H9 (cell line): Measurements from ENCODE around the gene PAPLN. TPM values are rescaled to one million over a fixed set of nuclear protein-coding genes. Genes with fewer than 3 reads are reported as not detected.
A peak's percentile ranks its signal among the peaks of the same experiment; 100 is the strongest.

Source experiments
- DNase-seq: peaks from one replicate; pipeline ENCODE4 v3.0.0-alpha.2; 2017
- H2AFZ ChIP-seq: one replicate; pipeline ENCODE4 v1.6.1; 2013; ENCODE audit warnings: mild to moderate bottlenecking, low read length, control low read depth, moderate library complexity
- H2AK5ac ChIP-seq: 2 replicates; pipeline ENCODE4 v1.6.1; 2013; ENCODE audit warnings: low read length, control low read depth, mixed read lengths; ENCODE audit not compliant: insufficient read length
- H2BK120ac ChIP-seq: one replicate; pipeline ENCODE4 v1.6.1; 2013; ENCODE audit warnings: low read depth, mild to moderate bottlenecking, low read length, control low read depth, inconsistent platforms; ENCODE audit not compliant: poor library complexity, severe bottlenecking
- H2BK12ac ChIP-seq: 2 replicates; pipeline ENCODE4 v1.6.1; 2013; ENCODE audit warnings: low read length, control low read depth, mixed read lengths, low read depth; ENCODE audit not compliant: insufficient read length
- H2BK15ac ChIP-seq: 2 replicates; pipeline ENCODE4 v1.6.1; 2013; ENCODE audit warnings: low read depth, low read length, control low read depth
- H2BK20ac ChIP-seq: one replicate; pipeline ENCODE4 v1.6.1; 2013; ENCODE audit warnings: low read depth, mild to moderate bottlenecking, low read length, control low read depth, inconsistent platforms; ENCODE audit not compliant: poor library complexity, severe bottlenecking
- H2BK5ac ChIP-seq: 2 replicates; pipeline ENCODE4 v1.6.1; 2013; ENCODE audit warnings: low read length, control low read depth, mixed read lengths; ENCODE audit not compliant: insufficient read length
- H3K14ac ChIP-seq: 2 replicates; pipeline ENCODE4 v1.6.1; 2013; ENCODE audit warnings: low read length, control low read depth; ENCODE audit not compliant: insufficient read depth
- H3K18ac ChIP-seq: 2 replicates; pipeline ENCODE4 v1.6.1; 2013; ENCODE audit warnings: low read depth, mild to moderate bottlenecking, mixed read lengths, low read length, control low read depth; ENCODE audit not compliant: insufficient read length
- H3K23ac ChIP-seq: 2 replicates; pipeline ENCODE4 v1.6.1; 2013; ENCODE audit warnings: low read length, control low read depth, mixed read lengths, low read depth; ENCODE audit not compliant: insufficient read length
- H3K23me2 ChIP-seq: 2 replicates; pipeline ENCODE4 v1.6.1; 2013; ENCODE audit warnings: low read depth, mild to moderate bottlenecking, mixed read lengths, low read length, control low read depth; ENCODE audit not compliant: insufficient read length, poor library complexity, severe bottlenecking
- H3K27ac ChIP-seq: 2 replicates; pipeline ENCODE4 v1.5.1; 2013; ENCODE audit warnings: low read length, control low read depth, mixed read lengths, low read depth; ENCODE audit not compliant: insufficient read length
- H3K27me3 ChIP-seq: 2 replicates; pipeline ENCODE4 v1.6.1; 2013; ENCODE audit warnings: low read length, control low read depth, inconsistent platforms; ENCODE audit not compliant: insufficient read depth
- H3K4ac ChIP-seq: 2 replicates; pipeline ENCODE4 v1.6.1; 2013; ENCODE audit warnings: low read depth, mild to moderate bottlenecking, control low read depth, inconsistent platforms, low read length, moderate library complexity
- H3K4me1 ChIP-seq: 2 replicates; pipeline ENCODE4 v1.6.1; 2013; ENCODE audit warnings: low read length, control low read depth, inconsistent platforms; ENCODE audit not compliant: insufficient read depth
- H3K4me2 ChIP-seq: 2 replicates; pipeline ENCODE4 v1.6.1; 2013; ENCODE audit warnings: low read length, control low read depth, mixed read lengths; ENCODE audit not compliant: insufficient read length, insufficient read depth
- H3K56ac ChIP-seq: 2 replicates; pipeline ENCODE4 v1.6.1; 2013; ENCODE audit warnings: low read depth, mild to moderate bottlenecking, mixed read lengths, low read length, control low read depth; ENCODE audit not compliant: insufficient read length
- H3K79me1 ChIP-seq: 2 replicates; pipeline ENCODE4 v1.6.1; 2013; ENCODE audit warnings: low read depth, mild to moderate bottlenecking, moderate library complexity, low read length, control low read depth, inconsistent platforms; ENCODE audit not compliant: insufficient read depth, poor library complexity, severe bottlenecking
- H3K79me2 ChIP-seq: 2 replicates; pipeline ENCODE4 v1.6.1; 2013; ENCODE audit warnings: low read length, control low read depth, inconsistent platforms; ENCODE audit not compliant: insufficient read depth
- H3K9ac ChIP-seq: 2 replicates; pipeline ENCODE4 v1.6.1; 2013; ENCODE audit warnings: low read length, control low read depth, mixed read lengths; ENCODE audit not compliant: insufficient read length; ENCODE audit errors: extremely low read depth
- H3K9me3 ChIP-seq: one replicate; pipeline ENCODE4 v1.6.1; 2013; ENCODE audit warnings: low read depth, low read length, inconsistent platforms; ENCODE audit not compliant: control insufficient read depth
- H3T11ph ChIP-seq: one replicate; pipeline ENCODE4 v1.6.1; 2013; ENCODE audit warnings: mild to moderate bottlenecking, low read length, control low read depth, inconsistent platforms
- H4K20me1 ChIP-seq: one replicate; pipeline ENCODE4 v1.6.1; 2013; ENCODE audit not compliant: control insufficient read depth, insufficient read length, insufficient read depth
- H4K5ac ChIP-seq: 2 replicates; pipeline ENCODE4 v1.6.1; 2013; ENCODE audit warnings: low read depth, mild to moderate bottlenecking, mixed read lengths, low read length, control low read depth; ENCODE audit not compliant: insufficient read length
- H4K8ac ChIP-seq: replicated peaks from 2 replicates; pipeline ENCODE4 v1.6.1; 2013; ENCODE audit warnings: low read length, control low read depth, mixed read lengths, low read depth; ENCODE audit not compliant: insufficient read length
- H4K91ac ChIP-seq: 2 replicates; pipeline ENCODE4 v1.6.1; 2013; ENCODE audit warnings: low read depth, mild to moderate bottlenecking, moderate library complexity, mixed read lengths, low read length, control low read depth; ENCODE audit not compliant: insufficient read length
- H3K27ac Mint-ChIP-seq, 3 experiments: 2 replicates in 2 of 3; 3 replicates in 1 of 3; pipeline ENCODE4 v1.8.0; 2020 to 2021; ENCODE audit warnings: mixed read lengths in 3 of 3, mild to moderate bottlenecking in 1 of 3, moderate library complexity in 1 of 3
- H3K27me3 Mint-ChIP-seq: 2 replicates; pipeline ENCODE4 v1.8.0; 2021; ENCODE audit warnings: low read depth, mild to moderate bottlenecking, moderate library complexity, mixed read lengths
- H3K36me3 Mint-ChIP-seq, 3 experiments: 2 replicates in 2 of 3; 3 replicates in 1 of 3; pipeline ENCODE4 v1.8.0; 2020 to 2021; ENCODE audit warnings: low read depth in 3 of 3, mixed read lengths in 3 of 3; ENCODE audit not compliant: insufficient read depth in 1 of 3
- H3K4me1 Mint-ChIP-seq, 2 experiments: 2 replicates each; pipeline ENCODE4 v1.8.0; 2020; ENCODE audit warnings: mixed read lengths in 2 of 2
- H3K4me3 Mint-ChIP-seq, 2 experiments: 2 replicates in 1 of 2; 3 replicates in 1 of 2; pipeline ENCODE4 v1.8.0; 2020 to 2021; ENCODE audit warnings: mild to moderate bottlenecking in 2 of 2, mixed read lengths in 2 of 2, moderate library complexity in 1 of 2
- H3K9me3 Mint-ChIP-seq, 2 experiments: 2 replicates in 1 of 2; 3 replicates in 1 of 2; pipeline ENCODE4 v1.8.0; 2020; ENCODE audit warnings: mild to moderate bottlenecking in 2 of 2, mixed read lengths in 2 of 2, moderate library complexity in 1 of 2
- WGBS: extraction: QIAGEN DNeasy Blood & Tissue Kit; methylation state at CpG from one replicate; pipeline ENCODE4 v1.1.7; 2013; ENCODE audit warnings: missing lambda C conversion rate, low lambda C conversion rate, mixed read lengths; ENCODE audit not compliant: insufficient read length; ENCODE audit errors: extremely low coverage; 5-methylcytosine and 5-hydroxymethylcytosine counted together
- total RNA-seq: library from RNA; stranded (reverse); gene quantifications from 2 replicates; pipeline ENCODE4 v1.2.1, GENCODE V29; 2021
- TF ChIP-seq, protein P1 (sequence below): fragments of 200-600 bp; sonication (generic); conservative IDR thresholded peaks from 3 replicates; pipeline ENCODE4 v1.8.0; 2021; ENCODE audit warnings: antibody characterized with exemption, mild to moderate bottlenecking

The PAPLN gene
- total RNA-seq, 1 experiment from 2014 or later = 8.5 TPM

DNA sequence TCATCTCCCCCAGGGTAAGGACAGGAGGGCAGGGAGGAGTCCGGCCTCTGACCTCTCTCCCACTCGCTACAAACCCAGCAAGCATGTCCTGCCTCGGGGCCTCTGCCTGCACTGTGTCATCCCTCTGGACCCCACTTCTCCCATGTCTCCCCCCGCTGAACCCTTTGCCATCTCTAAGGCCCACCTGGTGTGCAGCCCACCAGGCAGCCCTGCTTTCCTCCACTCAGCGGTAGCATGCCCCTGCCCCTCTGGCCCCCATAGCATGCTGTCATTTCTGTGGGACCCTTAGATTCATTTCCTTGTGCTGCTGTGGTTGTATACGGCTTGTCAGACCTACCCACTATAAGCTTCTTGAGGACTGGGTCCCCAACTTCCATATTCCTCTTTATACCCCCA is 17.7 kb downstream of the PAPLN start:
- H3K23ac ChIP-seq = no peak overlapping the region
- H3K4me1 Mint-ChIP-seq = 0 out of 4 replicates have a peak, but pooled peaks cover 2% of the 10 kb centered on the region in 2 experiments
- no CpG with 5 or more reads among the region's 6 CpGs for WGBS

More for the DNA sequence above, 17.7 kb downstream of the PAPLN start:
- Mint-ChIP-seq H3K27me3 (no peaks in the 10 kb centered on the region), H3K9me3 (no peaks in the 10 kb centered on the region), H3K36me3 (peaks cover 0 to 2% (median 0%) of the 10 kb centered on the region in 3 experiments; a peak in 1 of 7 replicates), H3K4me3 (no peak overlapping the region), H3K27ac (peak overlapping the region in 2 of 3 experiments; percentile 35 to 67; a peak in 1 of 7 replicates)
- no peaks in the 10 kb centered on the region for H3K23me2 ChIP-seq
- no peak overlapping the region for H4K8ac ChIP-seq
- H2BK20ac ChIP-seq = no peak overlapping the region
- H4K5ac ChIP-seq = no peak overlapping the region
- no peak for DNase-seq
- TF ChIP-seq, protein P1, sequence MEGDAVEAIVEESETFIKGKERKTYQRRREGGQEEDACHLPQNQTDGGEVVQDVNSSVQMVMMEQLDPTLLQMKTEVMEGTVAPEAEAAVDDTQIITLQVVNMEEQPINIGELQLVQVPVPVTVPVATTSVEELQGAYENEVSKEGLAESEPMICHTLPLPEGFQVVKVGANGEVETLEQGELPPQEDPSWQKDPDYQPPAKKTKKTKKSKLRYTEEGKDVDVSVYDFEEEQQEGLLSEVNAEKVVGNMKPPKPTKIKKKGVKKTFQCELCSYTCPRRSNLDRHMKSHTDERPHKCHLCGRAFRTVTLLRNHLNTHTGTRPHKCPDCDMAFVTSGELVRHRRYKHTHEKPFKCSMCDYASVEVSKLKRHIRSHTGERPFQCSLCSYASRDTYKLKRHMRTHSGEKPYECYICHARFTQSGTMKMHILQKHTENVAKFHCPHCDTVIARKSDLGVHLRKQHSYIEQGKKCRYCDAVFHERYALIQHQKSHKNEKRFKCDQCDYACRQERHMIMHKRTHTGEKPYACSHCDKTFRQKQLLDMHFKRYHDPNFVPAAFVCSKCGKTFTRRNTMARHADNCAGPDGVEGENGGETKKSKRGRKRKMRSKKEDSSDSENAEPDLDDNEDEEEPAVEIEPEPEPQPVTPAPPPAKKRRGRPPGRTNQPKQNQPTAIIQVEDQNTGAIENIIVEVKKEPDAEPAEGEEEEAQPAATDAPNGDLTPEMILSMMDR = no peak
- H3K9ac ChIP-seq = no peak overlapping the region
- no peak overlapping the region for H3K14ac ChIP-seq
- H2BK15ac ChIP-seq = no peak overlapping the region
- no peak overlapping the region for H2BK12ac ChIP-seq
- H3K56ac ChIP-seq = no peak overlapping the region
- no peak overlapping the region for H2AK5ac ChIP-seq
- no peak overlapping the region for H3K18ac ChIP-seq
- H3T11ph ChIP-seq = no peak overlapping the region
- no peaks in the 10 kb centered on the region for H4K20me1 ChIP-seq
- no peaks in the 10 kb centered on the region for H3K79me2 ChIP-seq
- no peak overlapping the region for H3K4me2 ChIP-seq
- H3K27ac ChIP-seq = no peak overlapping the region
- H3K4me1 ChIP-seq = no peaks in the 10 kb centered on the region
- no peak overlapping the region for H2AFZ ChIP-seq
- no peak overlapping the region for H4K91ac ChIP-seq
- no peaks in the 10 kb centered on the region for H3K9me3 ChIP-seq
- no peak overlapping the region for H2BK5ac ChIP-seq
- H2BK120ac ChIP-seq = no peak overlapping the region
- H3K4ac ChIP-seq = no peak overlapping the region
- H3K79me1 ChIP-seq = no peaks in the 10 kb centered on the region
- H3K27me3 ChIP-seq = no peaks in the 10 kb centered on the region
